Adrenal gland (tissue), 5 donors: Measurements from ENCODE around the gene CORO2B.

ENCODE experiments used
- CTCF ChIP-seq, 6 experiments: fragments of 450-650 bp in 4 of 6; fragments of 200-600 bp in 2 of 6; sonication (generic) in 1 of 6; IDR thresholded peaks; 1 replicate in 5 of 6; 2 replicates in 1 of 6; pipeline versions ENCODE4 v1.5.1 to v1.8.0; 2016 to 2021; ENCODE audit warnings: antibody characterized with exemption in 6 of 6, mild to moderate bottlenecking in 2 of 6, moderate library complexity in 1 of 6
- POLR2A ChIP-seq, 2 donors: fragments of 450-650 bp; IDR thresholded peaks; one replicate each; pipeline ENCODE4 v1.6.1; 2017; ENCODE audit warnings: antibody characterized with exemption in 2 of 2, mild to moderate bottlenecking in 2 of 2, moderate library complexity in 1 of 2
- donor health status: DM: no; HTN: no; CAD: no.

DNA sequence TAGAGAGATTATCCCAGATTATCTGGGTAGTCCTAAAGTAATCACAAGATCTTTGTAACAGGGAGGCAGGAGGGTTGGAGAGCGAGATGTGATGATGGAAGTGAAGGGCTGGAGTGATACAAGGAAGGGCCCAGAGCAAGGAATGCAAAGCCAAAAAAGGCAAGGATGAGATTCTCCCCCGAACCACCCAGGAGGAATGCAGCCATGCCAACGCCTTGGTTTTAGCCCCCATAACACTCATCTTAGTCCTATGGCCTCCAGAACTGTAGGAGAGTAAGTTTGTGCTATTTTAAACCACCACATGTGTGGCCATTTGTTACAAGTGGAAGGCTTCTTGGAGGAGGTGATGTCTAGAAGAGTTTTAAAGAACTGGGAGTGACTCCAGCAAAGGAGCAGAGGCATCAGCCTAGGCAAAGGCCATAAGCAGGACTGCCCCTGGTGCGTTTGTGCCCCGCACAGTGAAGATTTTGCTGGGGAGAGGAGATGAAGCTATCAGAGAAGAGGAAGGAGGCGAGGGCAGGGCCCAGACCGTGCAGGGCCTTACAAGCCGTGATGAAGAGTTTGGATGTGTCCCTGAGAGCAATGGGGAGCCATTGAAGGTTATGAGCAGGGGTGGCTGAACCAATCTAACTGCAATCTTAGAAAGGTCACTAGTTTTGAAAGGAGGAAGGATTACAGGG is 25.3 kb upstream of the CORO2B start:
- TF ChIP-seq POLR2A (IDR thresholded peaks at IDR 0.05), result no peak
- no peak for TF ChIP-seq CTCF (IDR thresholded peaks at IDR 0.05)
